Naive thymus-derived CD4-positive, alpha-beta T cell (primary cell): ENCODE data around the gene ATP6V0D1. TPM values are rescaled to one million over a fixed set of nuclear protein-coding genes. Genes with fewer than 3 reads are reported as not detected.

Source experiments
- ATAC-seq: fragments of 150-1000 bp; cut with Tn5 transposase; 2 replicates; pipeline ENCODE4 v1.10.0; 2021; ENCODE audit warnings: mild to moderate bottlenecking, moderate library complexity
- CTCF ChIA-PET: fragments of 350-600 bp; sonication (Branson Sonifier 250); formaldehyde crosslinking; loops from one replicate; lab custom pipeline; 2021; ENCODE audit warnings: antibody characterized with exemption; lab: Charles Lee
- POLR2A ChIA-PET: fragments of 350-600 bp; sonication (Branson Sonifier 250); formaldehyde crosslinking; loops from one replicate; lab custom pipeline; 2021; ENCODE audit warnings: antibody characterized with exemption, inconsistent platforms; lab: Charles Lee
- DNase-seq, 9 donors: peaks; one replicate each; pipeline versions ENCODE4 v3.0.0 to v3.0.0-alpha.2; 2020 to 2022; ENCODE audit warnings: mixed read lengths in 1 of 9
- H3K27ac ChIP-seq: one replicate; pipeline ENCODE4 v1.7.0; 2013; ENCODE audit warnings: mild to moderate bottlenecking, low read depth, low read length, moderate library complexity
- H3K27me3 ChIP-seq, 2 donors: one replicate each; pipeline ENCODE4 v1.7.0; 2013; ENCODE audit warnings: low read length in 2 of 2, mild to moderate bottlenecking in 2 of 2, moderate library complexity in 2 of 2; ENCODE audit not compliant: control insufficient read depth in 2 of 2, insufficient read depth in 2 of 2
- H3K36me3 ChIP-seq, 3 experiments: 1 replicate in 2 of 3; 2 replicates in 1 of 3; pipeline ENCODE4 v1.7.0; 2013; ENCODE audit warnings: low read length in 3 of 3, mild to moderate bottlenecking in 3 of 3, moderate library complexity in 1 of 3; ENCODE audit not compliant: insufficient read depth in 3 of 3, control insufficient read depth in 2 of 3
- H3K4me1 ChIP-seq, 2 donors: one replicate each; pipeline ENCODE4 v1.7.0; 2013; ENCODE audit warnings: low read length in 2 of 2, mild to moderate bottlenecking in 2 of 2, moderate library complexity in 1 of 2; ENCODE audit not compliant: control insufficient read depth in 2 of 2, insufficient read depth in 2 of 2
- H3K4me3 ChIP-seq: 2 replicates; pipeline ENCODE4 v1.7.0; 2013; ENCODE audit warnings: mild to moderate bottlenecking, low read length
- H3K9me3 ChIP-seq, 3 experiments: 1 replicate in 2 of 3; 2 replicates in 1 of 3; pipeline ENCODE4 v1.7.0; 2013; ENCODE audit warnings: low read length in 3 of 3; ENCODE audit not compliant: control insufficient read depth in 2 of 3
- H3K27ac Mint-ChIP-seq, 9 donors: one replicate each; pipeline ENCODE4 v1.8.0; 2020 to 2022; ENCODE audit warnings: mixed read lengths in 9 of 9, mild to moderate bottlenecking in 8 of 9, moderate library complexity in 5 of 9, inconsistent platforms in 2 of 9
- H3K27me3 Mint-ChIP-seq, 5 donors: one replicate each; pipeline ENCODE4 v1.8.0; 2021 to 2022; ENCODE audit warnings: mixed read lengths in 5 of 5, mild to moderate bottlenecking in 1 of 5
- H3K36me3 Mint-ChIP-seq, 5 donors: one replicate each; pipeline ENCODE4 v1.8.0; 2020 to 2022; ENCODE audit warnings: mixed read lengths in 5 of 5, mild to moderate bottlenecking in 3 of 5, inconsistent platforms in 1 of 5
- H3K4me1 Mint-ChIP-seq, 7 donors: one replicate each; pipeline ENCODE4 v1.8.0; 2020 to 2022; ENCODE audit warnings: mixed read lengths in 7 of 7, mild to moderate bottlenecking in 3 of 7, inconsistent platforms in 1 of 7
- H3K4me3 Mint-ChIP-seq, 10 donors: one replicate each; pipeline ENCODE4 v1.8.0; 2020 to 2022; ENCODE audit warnings: mild to moderate bottlenecking in 10 of 10, mixed read lengths in 10 of 10, moderate library complexity in 6 of 10, inconsistent platforms in 2 of 10
- H3K9me3 Mint-ChIP-seq, 11 donors: one replicate each; pipeline ENCODE4 v1.8.0; 2020 to 2022; ENCODE audit warnings: mixed read lengths in 11 of 11, mild to moderate bottlenecking in 4 of 11, inconsistent platforms in 1 of 11, moderate library complexity in 1 of 11
- intact Hi-C, 2 donors: fragments of 100-400 bp; cut with micrococcal nuclease; formaldehyde crosslinking; loops; one replicate each; pipeline ENCODE4 v1.15.1; 2023
- polyA plus RNA-seq, 2 donors: library from polyadenylated mRNA; unstranded; fragments of 300-500 nt; fragmentation: Illumina TruSeq; gene quantifications; one replicate each; pipeline ENCODE4 v1.2.3, GENCODE V29; 2021
- total RNA-seq, 6 experiments: library from RNA in 5 of 6; stranded (reverse) in 5 of 6; gene quantifications; 1 replicate in 5 of 6; 2 replicates in 1 of 6; pipeline ENCODE4 v1.2.3 and lab custom pipeline; 2021 to 2026

The ATP6V0D1 gene
- total and polyA plus RNA-seq, 7 experiments from 2014 or later, result 35.8 to 104 (median 58.2) TPM

GRCh38 chr16:67425580-67425979 is 55.4 kb downstream of the ATP6V0D1 start:
- Histone ChIP-seq H3K9me3 (no peaks in the 10 kb centered on the region), H3K27me3 (peaks cover 8 to 12% of the 10 kb centered on the region in 2 donors), H3K4me1 (no peaks in the 10 kb centered on the region), H3K36me3 (no peaks in the 10 kb centered on the region), H3K4me3 (no peak overlapping the region), H3K27ac (no peak overlapping the region)
- CTCF ChIA-PET, result no interaction called here
- intact Hi-C loops, result no loop called here
- peaks cover 26 to 51% (median 35%) of the 10 kb centered on the region in 5 donors for H3K27me3 Mint-ChIP-seq
- H3K9me3 Mint-ChIP-seq, result peaks cover 0 to 1% (median 0%) of the 10 kb centered on the region in 11 donors
- DNase-seq, result no peak
- H3K36me3 Mint-ChIP-seq, result no peaks in the 10 kb centered on the region
- H3K4me3 Mint-ChIP-seq, result no peak overlapping the region
- peaks cover 0 to 5% (median 3%) of the 10 kb centered on the region in 7 donors for H3K4me1 Mint-ChIP-seq
- no peak overlapping the region for H3K27ac Mint-ChIP-seq
- ATAC-seq, result no peak
- POLR2A ChIA-PET, result no interaction called here

GRCh38 chr16:67425061-67425460 is 55.9 kb downstream of the ATP6V0D1 start:
- Mint-ChIP-seq H3K9me3 (peaks cover 0 to 1% (median 0%) of the 10 kb centered on the region in 11 donors), H3K27ac (no peak overlapping the region), H3K36me3 (no peaks in the 10 kb centered on the region), H3K4me1 (peaks cover 0 to 4% (median 0%) of the 10 kb centered on the region in 7 donors), H3K27me3 (peaks cover 26 to 48% (median 32%) of the 10 kb centered on the region in 5 donors), H3K4me3 (no peak overlapping the region)
- no peaks in the 10 kb centered on the region for H3K4me1 ChIP-seq
- H3K36me3 ChIP-seq, result no peaks in the 10 kb centered on the region
- ATAC-seq (no peak), DNase-seq (no peak)
- POLR2A ChIA-PET, result no interaction called here
- CTCF ChIA-PET, result no interaction called here
- H3K27ac ChIP-seq, result no peak overlapping the region
- H3K4me3 ChIP-seq, result no peak overlapping the region
- no peaks in the 10 kb centered on the region for H3K9me3 ChIP-seq
- peaks cover 8 to 12% of the 10 kb centered on the region in 2 donors for H3K27me3 ChIP-seq
- intact Hi-C loops, result no loop called here

- H3K27me3 Mint-ChIP-seq, result peaks cover 21 to 45% (median 31%) of the 10 kb centered on the region in 5 donors
- peaks cover 0 to 1% (median 0%) of the 10 kb centered on the region in 11 donors for H3K9me3 Mint-ChIP-seq
- intact Hi-C loops, result no loop called here
- Histone ChIP-seq H3K4me3 (no peak overlapping the region), H3K27me3 (peaks cover 6 to 8% of the 10 kb centered on the region in 2 donors), H3K27ac (no peak overlapping the region), H3K4me1 (no peaks in the 10 kb centered on the region), H3K36me3 (no peaks in the 10 kb centered on the region), H3K9me3 (no peaks in the 10 kb centered on the region)
- peaks cover 0 to 2% (median 0%) of the 10 kb centered on the region in 7 donors for H3K4me1 Mint-ChIP-seq
- no peak overlapping the region for H3K4me3 Mint-ChIP-seq
- ChIA-PET POLR2A (no interaction called here), CTCF (no interaction called here)
- H3K27ac Mint-ChIP-seq, result no peak overlapping the region
- ATAC-seq, result no peak
- no peak for DNase-seq
- H3K36me3 Mint-ChIP-seq, result no peaks in the 10 kb centered on the region
These were observed 56.7 kb downstream of the ATP6V0D1 start for GRCh38 chr16:67424261-67424615.

- no peaks in the 10 kb centered on the region for H3K4me1 ChIP-seq
- peaks cover 16 to 41% (median 27%) of the 10 kb centered on the region in 5 donors for H3K27me3 Mint-ChIP-seq
- H3K36me3 ChIP-seq, result no peaks in the 10 kb centered on the region
- DNase-seq (no peak), ATAC-seq (no peak)
- no peak overlapping the region for H3K4me3 ChIP-seq
- no peaks in the 10 kb centered on the region for H3K9me3 Mint-ChIP-seq
- intact Hi-C loops, result no loop called here
- POLR2A ChIA-PET, result no interaction called here
- H3K4me1 Mint-ChIP-seq, result peaks cover 0 to 2% (median 0%) of the 10 kb centered on the region in 7 donors
- H3K27ac Mint-ChIP-seq, result no peak overlapping the region
- CTCF ChIA-PET, result interaction anchor here (0.6 kb wide), 1 partner anchor 90 kb away, joined by 3 read pairs; no protein-coding TSS in a partner anchor
- H3K4me3 Mint-ChIP-seq, result no peak overlapping the region
- H3K27ac ChIP-seq, result no peak overlapping the region
- no peaks in the 10 kb centered on the region for H3K36me3 Mint-ChIP-seq
- H3K9me3 ChIP-seq, result no peaks in the 10 kb centered on the region
- H3K27me3 ChIP-seq, result peaks cover 4 to 6% of the 10 kb centered on the region in 2 donors
These were observed 57.2 kb downstream of the ATP6V0D1 start for GRCh38 chr16:67423611-67424260.

GRCh38 chr16:67423015-67423414 is 57.9 kb downstream of the ATP6V0D1 start:
- H3K27me3 ChIP-seq, result peaks cover 0 to 3% of the 10 kb centered on the region in 2 donors
- no peak for ATAC-seq
- Mint-ChIP-seq H3K27ac (no peak overlapping the region), H3K4me3 (no peak overlapping the region), H3K4me1 (no peaks in the 10 kb centered on the region), H3K36me3 (no peaks in the 10 kb centered on the region), H3K9me3 (no peaks in the 10 kb centered on the region), H3K27me3 (peaks cover 14 to 40% (median 27%) of the 10 kb centered on the region in 5 donors)
- no peaks in the 10 kb centered on the region for H3K4me1 ChIP-seq
- H3K27ac ChIP-seq, result no peak overlapping the region
- H3K36me3 ChIP-seq, result no peaks in the 10 kb centered on the region
- ChIA-PET CTCF (interaction anchor here (0.6 kb wide), 1 partner anchor 91 kb away, joined by 3 read pairs; no protein-coding TSS in a partner anchor), POLR2A (no interaction called here)
- no peaks in the 10 kb centered on the region for H3K9me3 ChIP-seq
- intact Hi-C loops, result no loop called here
- H3K4me3 ChIP-seq, result no peak overlapping the region
- no peak for DNase-seq

- POLR2A ChIA-PET, result no interaction called here
- Histone ChIP-seq H3K9me3 (no peaks in the 10 kb centered on the region), H3K4me1 (no peaks in the 10 kb centered on the region), H3K27ac (no peak overlapping the region), H3K4me3 (no peak overlapping the region), H3K27me3 (peaks cover 3% of the 10 kb centered on the region in 2 donors), H3K36me3 (no peaks in the 10 kb centered on the region)
- Mint-ChIP-seq H3K27ac (no peak overlapping the region), H3K4me1 (peaks cover 4 to 12% (median 5%) of the 10 kb centered on the region in 7 donors), H3K27me3 (peaks cover 17 to 42% (median 28%) of the 10 kb centered on the region in 5 donors), H3K9me3 (no peaks in the 10 kb centered on the region), H3K4me3 (no peak overlapping the region), H3K36me3 (no peaks in the 10 kb centered on the region)
- DNase-seq (no peak), ATAC-seq (no peak)
- intact Hi-C loops, result no loop called here
- CTCF ChIA-PET, result no interaction called here
These were observed 59.9 kb downstream of the ATP6V0D1 start for GRCh38 chr16:67421030-67421429.

GRCh38 chr16:67419931-67420330 is 61.0 kb downstream of the ATP6V0D1 start:
- Histone ChIP-seq H3K4me3 (no peak overlapping the region), H3K9me3 (no peaks in the 10 kb centered on the region), H3K27ac (no peak overlapping the region), H3K4me1 (no peaks in the 10 kb centered on the region), H3K36me3 (no peaks in the 10 kb centered on the region), H3K27me3 (peaks cover 3% of the 10 kb centered on the region in 2 donors)
- H3K36me3 Mint-ChIP-seq, result no peaks in the 10 kb centered on the region
- ATAC-seq (no peak), DNase-seq (no peak)
- intact Hi-C loops, result loop anchor here in 1 of 2 donors (5.0 kb wide), 1 partner anchor 143 kb away; the partner anchor contains the start of gene PLEKHG4
- POLR2A ChIA-PET, result no interaction called here
- peaks cover 5 to 15% (median 10%) of the 10 kb centered on the region in 7 donors for H3K4me1 Mint-ChIP-seq
- peaks cover 23 to 39% (median 29%) of the 10 kb centered on the region in 5 donors for H3K27me3 Mint-ChIP-seq
- peaks cover 0 to 2% (median 0%) of the 10 kb centered on the region in 11 donors for H3K9me3 Mint-ChIP-seq
- CTCF ChIA-PET, result no interaction called here
- H3K27ac Mint-ChIP-seq, result no peak overlapping the region
- H3K4me3 Mint-ChIP-seq, result no peak overlapping the region
